OCI-LY1 (cell line): ENCODE measurements around the gene CREG1.
"Not testable (repeated sequence)": the region's sequence is repeated elsewhere in the genome, so short reads cannot be mapped to it uniquely, and the experiment has no call there.

Experiments used
- H2AFZ ChIP-seq: fragments of 200-600 bp; sonication (generic), shearing (Covaris generic); 2 replicates; pipeline ENCODE4 v1.6.0; 2014; ENCODE audit warnings: antibody characterized with exemption, mild to moderate bottlenecking, low read length
- H3F3A ChIP-seq: fragments of 200-600 bp; sonication (generic), shearing (Covaris generic); 2 replicates; pipeline ENCODE4 v1.6.0; 2014; ENCODE audit warnings: mild to moderate bottlenecking, antibody characterized with exemption, low read length, moderate library complexity; ENCODE audit not compliant: insufficient read depth
- H3K27ac ChIP-seq: fragments of 200-600 bp; sonication (generic); 2 replicates; pipeline ENCODE4 v1.5.1; 2014; ENCODE audit warnings: low read length, mixed run types, mild to moderate bottlenecking, low read depth; ENCODE audit not compliant: poor library complexity, severe bottlenecking
- H3K27me3 ChIP-seq: fragments of 200-600 bp; sonication (generic); 2 replicates; pipeline ENCODE4 v1.6.0; 2014; ENCODE audit warnings: antibody characterized with exemption, mild to moderate bottlenecking, low read length, moderate library complexity; ENCODE audit not compliant: insufficient read depth
- H3K36me3 ChIP-seq: fragments of 200-600 bp; sonication (generic); 2 replicates; pipeline ENCODE4 v1.6.1; 2014; ENCODE audit warnings: mild to moderate bottlenecking, antibody characterized with exemption, low read length, moderate library complexity, mixed read lengths; ENCODE audit not compliant: insufficient read depth
- H3K4me1 ChIP-seq: fragments of 200-600 bp; sonication (generic); 2 replicates; pipeline ENCODE4 v1.5.1; 2014; ENCODE audit warnings: mild to moderate bottlenecking, low read length, moderate library complexity; ENCODE audit not compliant: insufficient read depth, severe bottlenecking
- H3K4me2 ChIP-seq: fragments of 200-600 bp; sonication (generic), shearing (Covaris generic); 2 replicates; pipeline ENCODE4 v1.6.1; 2014; ENCODE audit warnings: low read length
- H3K4me3 ChIP-seq: fragments of 200-600 bp; sonication (generic); 2 replicates; pipeline ENCODE4 v1.5.1; 2014; ENCODE audit warnings: low read length, low read depth, mild to moderate bottlenecking, mixed read lengths; ENCODE audit not compliant: poor library complexity, severe bottlenecking
- H3K79me2 ChIP-seq: fragments of 200-600 bp; shearing (Covaris generic); 2 replicates; pipeline ENCODE4 v1.6.1; 2016; ENCODE audit warnings: mixed run types, low read length, mixed read lengths; ENCODE audit not compliant: insufficient read depth
- H3K9ac ChIP-seq: fragments of 200-600 bp; sonication (generic), shearing (Covaris generic); 2 replicates; pipeline ENCODE4 v1.6.1; 2014; ENCODE audit warnings: mild to moderate bottlenecking, low read length, mixed read lengths
- H3K9me2 ChIP-seq: fragments of 200-600 bp; sonication (generic), shearing (Covaris generic); 2 replicates; pipeline ENCODE4 v1.6.1; 2014; ENCODE audit warnings: low read depth, mild to moderate bottlenecking, low read length, mixed read lengths
- H3K9me3 ChIP-seq: fragments of 200-600 bp; shearing (Covaris generic); 2 replicates; pipeline ENCODE4 v1.6.1; 2014; ENCODE audit warnings: low read length, mixed read lengths
- H4K20me1 ChIP-seq: fragments of 200-600 bp; sonication (generic), shearing (Covaris generic); 2 replicates; pipeline ENCODE4 v1.6.0; 2016; ENCODE audit warnings: mild to moderate bottlenecking, low read length; ENCODE audit not compliant: insufficient read depth
- CTCF ChIP-seq: fragments of 200-600 bp; sonication (generic), shearing (Covaris generic); IDR thresholded peaks from 2 replicates; pipeline ENCODE4 v1.5.1; 2017; ENCODE audit warnings: mild to moderate bottlenecking, antibody characterized with exemption, low read length, moderate library complexity, mixed read lengths
- EZH2 ChIP-seq: fragments of 200-600 bp; sonication (generic), shearing (Covaris generic); IDR thresholded peaks from 2 replicates; pipeline ENCODE4 v1.8.0; 2017; ENCODE audit warnings: borderline replicate concordance, mixed run types, mild to moderate bottlenecking, antibody characterized with exemption, low read length, moderate library complexity, mixed read lengths

The CREG1 gene

GRCh38 chr1:167555971-167556714 is 2.6 kb upstream of the CREG1 start:
- Histone ChIP-seq H3K9ac (no peak overlapping the region), H3K9me2 (no peaks in the 10 kb centered on the region), H3K9me3 (no peaks in the 10 kb centered on the region), H3K36me3 (no peaks in the 10 kb centered on the region), H3K4me2 (peak overlapping the region; percentile 5; the same call in 1 of the 2 replicates), H3K27me3 (no peaks in the 10 kb centered on the region), H3K4me3 (no peak overlapping the region), H3K79me2 (no peaks in the 10 kb centered on the region), H3F3A (0 out of 2 replicates have a peak, but pooled peaks cover 3% of the 10 kb centered on the region), H3K4me1 (peaks cover 47% of the 10 kb centered on the region), H4K20me1 (no peaks in the 10 kb centered on the region), H3K27ac (peak overlapping the region; percentile 80), H2AFZ (no peak overlapping the region)
- TF ChIP-seq CTCF (peak; percentile 87), EZH2 (no peak)

GRCh38 chr1:167555072-167555471 is 1.5 kb upstream of the CREG1 start:
- H3K36me3 ChIP-seq, H3K9ac ChIP-seq, H3K79me2 ChIP-seq, H3K9me2 ChIP-seq, H4K20me1 ChIP-seq, H3K9me3 ChIP-seq, H3K4me3 ChIP-seq, H3K27me3 ChIP-seq, H3K4me2 ChIP-seq, H3F3A ChIP-seq, H2AFZ ChIP-seq: not testable (repeated sequence)
- peak overlapping the region; percentile 80 for H3K27ac ChIP-seq
- peaks cover 58% of the 10 kb centered on the region for H3K4me1 ChIP-seq

GRCh38 chr1:167554028-167554779 is 642 bp upstream of the CREG1 start:
- TF ChIP-seq EZH2 (no peak), CTCF (no peak)
- no peaks in the 10 kb centered on the region for H3K36me3 ChIP-seq
- H3K9ac ChIP-seq, result peak overlapping the region; percentile 74
- no peaks in the 10 kb centered on the region for H3K27me3 ChIP-seq
- H2AFZ ChIP-seq, result peak overlapping the region; percentile 90
- H4K20me1 ChIP-seq, result no peaks in the 10 kb centered on the region
- no peaks in the 10 kb centered on the region for H3K79me2 ChIP-seq
- H3K9me2 ChIP-seq, result no peaks in the 10 kb centered on the region
- H3F3A ChIP-seq, result 0 out of 2 replicates have a peak, but pooled peaks cover 3% of the 10 kb centered on the region
- H3K4me1 ChIP-seq, result peaks cover 59% of the 10 kb centered on the region
- peak overlapping the region; percentile 91 for H3K4me3 ChIP-seq
- H3K9me3 ChIP-seq, result no peaks in the 10 kb centered on the region
- H3K4me2 ChIP-seq, result peak overlapping the region; percentile 89
- H3K27ac ChIP-seq, result peak overlapping the region; percentile 64
